NB4 (cell line): ENCODE measurements around the gene CLMN.
"Not testable (repeated sequence)": the region's sequence is repeated elsewhere in the genome, so short reads cannot be mapped to it uniquely, and the experiment has no call there.

Source experiments
- DNase-seq: peaks from one replicate; pipeline ENCODE4 v3.0.0; 2010; ENCODE audit warnings: low read depth
- H3K4me3 ChIP-seq: one replicate; pipeline ENCODE4 v1.5.1; 2011; ENCODE audit warnings: mild to moderate bottlenecking, low read depth, low read length, moderate library complexity
- CTCF ChIP-seq: IDR thresholded peaks from one replicate; pipeline ENCODE4 v1.5.1; 2012; ENCODE audit warnings: low read depth, low read length
- MAX ChIP-seq: IDR thresholded peaks from 2 replicates; pipeline ENCODE4 v1.6.1; 2011; ENCODE audit warnings: low read depth, low read length
- MYC ChIP-seq: IDR thresholded peaks from 2 replicates; pipeline ENCODE4 v1.6.1; 2011; ENCODE audit warnings: low read depth, low read length
- POLR2A ChIP-seq: IDR thresholded peaks from 2 replicates; pipeline ENCODE4 v1.6.1; 2011; ENCODE audit warnings: mild to moderate bottlenecking; ENCODE audit not compliant: insufficient read length; ENCODE audit errors: extremely low read depth

Gene CLMN

GRCh38 chr14:95210699-95211098 is 109.0 kb downstream of the CLMN start:
- no peak overlapping the region for H3K4me3 ChIP-seq
- no peak for TF ChIP-seq POLR2A
- TF ChIP-seq MYC: no peak
- no peak for TF ChIP-seq MAX
- TF ChIP-seq CTCF: no peak
- DNase-seq: no peak

- H3K4me3 ChIP-seq: no peak overlapping the region
- no peak for TF ChIP-seq CTCF
- TF ChIP-seq MYC: no peak
- no peak for TF ChIP-seq POLR2A
- TF ChIP-seq MAX: no peak
- no peak for DNase-seq
Observed at GRCh38 chr14:95208598-95208997, 111.1 kb downstream of the CLMN start.

GRCh38 chr14:95207475-95208233 is 112.1 kb downstream of the CLMN start:
- H3K4me3 ChIP-seq: no peak overlapping the region
- no peak for TF ChIP-seq CTCF
- TF ChIP-seq MYC: no peak
- no peak for TF ChIP-seq POLR2A
- no peak for TF ChIP-seq MAX
- DNase-seq: no peak

- DNase-seq: no peak
- no peak overlapping the region for H3K4me3 ChIP-seq
- TF ChIP-seq CTCF (no peak), MYC (no peak), POLR2A (no peak), MAX (no peak)
Observed at GRCh38 chr14:95206534-95206933, 113.2 kb downstream of the CLMN start.

- no peak for DNase-seq
- H3K4me3 ChIP-seq: no peak overlapping the region
- TF ChIP-seq MAX: no peak
- no peak for TF ChIP-seq MYC
- TF ChIP-seq POLR2A: no peak
- TF ChIP-seq CTCF: no peak
Observed at GRCh38 chr14:95204705-95205104, 115.0 kb downstream of the CLMN start.

- not testable (repeated sequence) for H3K4me3 ChIP-seq, DNase-seq
Observed at GRCh38 chr14:95201745-95202144, 118.0 kb downstream of the CLMN start.
